GM23248 (cell line): ENCODE data around the gene CENPC. TPM values are rescaled to one million over a fixed set of nuclear protein-coding genes. Genes with fewer than 3 reads are reported as not detected.

Experiments used
- DNase-seq: peaks from one replicate; pipeline ENCODE4 v3.0.0-alpha.2; 2015
- H2AFZ ChIP-seq: fragments of 200-600 bp; sonication (generic); 2 replicates; pipeline ENCODE4 v1.6.1; 2016; ENCODE audit warnings: antibody characterized with exemption
- H3F3A ChIP-seq: fragments of 200-600 bp; sonication (generic); 2 replicates; pipeline ENCODE4 v1.6.1; 2016; ENCODE audit warnings: mild to moderate bottlenecking, antibody characterized with exemption, mixed run types; ENCODE audit not compliant: insufficient read depth
- H3K27ac ChIP-seq: fragments of 200-600 bp; sonication (generic); 2 replicates; pipeline ENCODE4 v1.5.1; 2016; ENCODE audit warnings: mild to moderate bottlenecking
- H3K27me3 ChIP-seq: fragments of 200-600 bp; sonication (generic); replicated peaks from 2 replicates; pipeline ENCODE4 v1.6.1; 2016; ENCODE audit warnings: mild to moderate bottlenecking; ENCODE audit not compliant: insufficient read depth
- H3K36me3 ChIP-seq: fragments of 200-600 bp; sonication (generic); 2 replicates; pipeline ENCODE4 v1.6.1; 2016; ENCODE audit warnings: low read depth, mild to moderate bottlenecking
- H3K4me1 ChIP-seq: fragments of 200-600 bp; sonication (generic); 2 replicates; pipeline ENCODE4 v1.6.1; 2016; ENCODE audit warnings: mild to moderate bottlenecking; ENCODE audit not compliant: insufficient read depth
- H3K4me2 ChIP-seq: fragments of 200-600 bp; sonication (generic); one replicate; pipeline ENCODE4 v1.6.1; 2016; ENCODE audit warnings: mild to moderate bottlenecking; ENCODE audit not compliant: unreplicated experiment
- H3K4me3 ChIP-seq: fragments of 200-600 bp; sonication (generic); 2 replicates; pipeline ENCODE4 v1.5.1; 2016; ENCODE audit warnings: mild to moderate bottlenecking
- H3K79me2 ChIP-seq: fragments of 200-600 bp; sonication (generic); 2 replicates; pipeline ENCODE4 v1.6.1; 2016; ENCODE audit warnings: mild to moderate bottlenecking; ENCODE audit not compliant: insufficient read depth
- H3K9ac ChIP-seq: fragments of 200-600 bp; sonication (generic); 2 replicates; pipeline ENCODE4 v1.6.1; 2016; ENCODE audit warnings: mild to moderate bottlenecking
- H3K9me2 ChIP-seq: fragments of 200-600 bp; sonication (generic); 2 replicates; pipeline ENCODE4 v1.6.1; 2016; ENCODE audit warnings: mixed run types, mild to moderate bottlenecking, moderate library complexity; ENCODE audit not compliant: insufficient read depth
- H3K9me3 ChIP-seq: fragments of 200-600 bp; sonication (generic); one replicate; pipeline ENCODE4 v1.6.1; 2017; ENCODE audit warnings: low read depth
- H4K20me1 ChIP-seq: fragments of 200-600 bp; sonication (generic); 2 replicates; pipeline ENCODE4 v1.6.0; 2016; ENCODE audit not compliant: insufficient read depth
- EZH2 ChIP-seq: fragments of 200-600 bp; sonication (generic); IDR thresholded peaks from 2 replicates; pipeline ENCODE4 v1.6.1; 2018; ENCODE audit warnings: antibody characterized with exemption, mild to moderate bottlenecking; ENCODE audit not compliant: insufficient read depth, poor library complexity, severe bottlenecking
- EZH2phosphoT487 ChIP-seq: fragments of 200-600 bp; sonication (generic); IDR thresholded peaks from 2 replicates; pipeline ENCODE4 v1.6.1; 2018; ENCODE audit warnings: antibody characterized with exemption, moderate library complexity, mild to moderate bottlenecking, low read depth; ENCODE audit not compliant: insufficient read depth
- WGBS, 2 experiments: methylation state at CpG; one replicate each; pipeline ENCODE4 v1.1.6; 2015 to 2017; ENCODE audit warnings: low lambda C conversion rate in 2 of 2, low coverage in 1 of 2; ENCODE audit errors: missing lambda C conversion rate in 2 of 2; 5-methylcytosine and 5-hydroxymethylcytosine counted together
- in situ Hi-C: fragments of 300-500 bp; cut with MboI; formaldehyde crosslinking; loops from 2 replicates; pipeline ENCODE4 v1.15.0; 2020
- polyA plus RNA-seq: library from polyadenylated mRNA; unstranded; fragments of >200 nt; fragmentation: Nextera tagmentation; extraction: Ambion mirVana; gene quantifications from 2 replicates; pipeline ENCODE4 v1.2.1, GENCODE V29; 2016
- total RNA-seq: library from RNA; depleted of rRNA; stranded (reverse); fragments of >200 nt; shearing (Covaris generic); gene quantifications from 2 replicates; pipeline ENCODE4 v1.2.3, GENCODE V29; 2014

Gene CENPC
- total and polyA plus RNA-seq, 2 experiments from 2014 or later, result 6.6 to 10.1 TPM

- H3K36me3 ChIP-seq, result peaks cover 5% of the 10 kb centered on the region
- H3K4me3 ChIP-seq, result no peak overlapping the region
- in situ Hi-C loops, result no loop called here
- H3K27ac ChIP-seq, result no peak overlapping the region
- H3K4me1 ChIP-seq, result no peaks in the 10 kb centered on the region
- no peaks in the 10 kb centered on the region for H3F3A ChIP-seq
- H4K20me1 ChIP-seq, result no peaks in the 10 kb centered on the region
- H3K9ac ChIP-seq, result no peak overlapping the region
- H2AFZ ChIP-seq, result no peak overlapping the region
- H3K9me3 ChIP-seq, result no peaks in the 10 kb centered on the region
- H3K79me2 ChIP-seq, result no peaks in the 10 kb centered on the region
- no peak for DNase-seq
- TF ChIP-seq EZH2phosphoT487, result no peak
- no peak for TF ChIP-seq EZH2
- WGBS, 2 experiments, result 66 to 70% methylated on average over 4 of the region's 4 CpGs
- no peak overlapping the region for H3K4me2 ChIP-seq
- H3K27me3 ChIP-seq, result no peaks in the 10 kb centered on the region
- H3K9me2 ChIP-seq, result no peaks in the 10 kb centered on the region
Observed at GRCh38 chr4:67465763-67466052, 79.6 kb downstream of the CENPC start.

GRCh38 chr4:67465032-67465762 lies 80.1 kb downstream of the CENPC start:
- H3K4me2 ChIP-seq, result no peak overlapping the region
- no peak overlapping the region for H2AFZ ChIP-seq
- no peaks in the 10 kb centered on the region for H3K4me1 ChIP-seq
- no peaks in the 10 kb centered on the region for H3K79me2 ChIP-seq
- no peaks in the 10 kb centered on the region for H3K9me2 ChIP-seq
- in situ Hi-C loops, result no loop called here
- peaks cover 5% of the 10 kb centered on the region for H3K36me3 ChIP-seq
- H3K27ac ChIP-seq, result no peak overlapping the region
- TF ChIP-seq EZH2 (no peak), EZH2phosphoT487 (no peak)
- H4K20me1 ChIP-seq, result no peaks in the 10 kb centered on the region
- H3K9me3 ChIP-seq, result no peaks in the 10 kb centered on the region
- no peaks in the 10 kb centered on the region for H3F3A ChIP-seq
- H3K4me3 ChIP-seq, result no peak overlapping the region
- WGBS, 2 experiments, result 96 to 98% methylated on average over 7 of the region's 7 CpGs
- H3K9ac ChIP-seq, result no peak overlapping the region
- no peaks in the 10 kb centered on the region for H3K27me3 ChIP-seq
- peak; percentile 17 for DNase-seq

- peak; percentile 5 for DNase-seq
- Histone ChIP-seq H3K4me2 (no peak overlapping the region), H3K4me1 (no peaks in the 10 kb centered on the region), H3K36me3 (no peaks in the 10 kb centered on the region), H3K4me3 (no peak overlapping the region), H3K9me3 (no peaks in the 10 kb centered on the region), H4K20me1 (no peaks in the 10 kb centered on the region), H3K27ac (no peak overlapping the region), H3K79me2 (no peaks in the 10 kb centered on the region), H3K9ac (no peak overlapping the region), H2AFZ (no peak overlapping the region), H3K27me3 (no peaks in the 10 kb centered on the region), H3K9me2 (no peaks in the 10 kb centered on the region), H3F3A (no peaks in the 10 kb centered on the region)
- in situ Hi-C loops, result no loop called here
- 40 to 63% methylated on average over 2 of the region's 2 CpGs for WGBS, 2 experiments
- TF ChIP-seq EZH2phosphoT487, result no peak
- no peak for TF ChIP-seq EZH2
Observed at GRCh38 chr4:67460574-67460973, 84.7 kb downstream of the CENPC start.

GRCh38 chr4:67459164-67459563 lies 86.1 kb downstream of the CENPC start:
- Histone ChIP-seq H3K79me2 (no peaks in the 10 kb centered on the region), H3K4me2 (no peak overlapping the region), H3F3A (no peaks in the 10 kb centered on the region), H2AFZ (no peak overlapping the region), H3K27ac (no peak overlapping the region), H3K9me3 (no peaks in the 10 kb centered on the region), H3K4me3 (no peak overlapping the region), H4K20me1 (no peaks in the 10 kb centered on the region), H3K4me1 (no peaks in the 10 kb centered on the region), H3K9ac (no peak overlapping the region), H3K9me2 (no peaks in the 10 kb centered on the region), H3K27me3 (no peaks in the 10 kb centered on the region), H3K36me3 (0 out of 2 replicates have a peak, but pooled peaks cover 3% of the 10 kb centered on the region)
- 67 to 78% methylated on average over 2 to 3 of the region's 3 CpGs for WGBS, 2 experiments
- no peak for TF ChIP-seq EZH2
- TF ChIP-seq EZH2phosphoT487, result no peak
- in situ Hi-C loops, result no loop called here
- DNase-seq, result no peak
